IPS-15b (cell line): ENCODE results near the gene GNG7.

ENCODE experiments used
- H3K27me3 ChIP-seq: one replicate; pipeline ENCODE4 v1.6.1; 2013; ENCODE audit warnings: low read length; ENCODE audit not compliant: control insufficient read depth, insufficient read depth
- H3K36me3 ChIP-seq: one replicate; pipeline ENCODE4 v1.6.1; 2013; ENCODE audit warnings: low read length; ENCODE audit not compliant: control insufficient read depth, insufficient read depth
- H3K4me1 ChIP-seq: one replicate; pipeline ENCODE4 v1.6.1; 2013; ENCODE audit warnings: mild to moderate bottlenecking, low read length; ENCODE audit not compliant: control insufficient read depth, insufficient read depth
- H3K4me3 ChIP-seq: one replicate; pipeline ENCODE4 v1.5.1; 2013; ENCODE audit warnings: low read depth, low read length
- H3K9ac ChIP-seq: one replicate; pipeline ENCODE4 v1.6.1; 2013; ENCODE audit warnings: low read depth, mild to moderate bottlenecking, low read length
- H3K9me3 ChIP-seq: one replicate; pipeline ENCODE4 v1.6.1; 2013; ENCODE audit warnings: mild to moderate bottlenecking, low read length; ENCODE audit not compliant: control insufficient read depth, insufficient read depth

The GNG7 gene

DNA sequence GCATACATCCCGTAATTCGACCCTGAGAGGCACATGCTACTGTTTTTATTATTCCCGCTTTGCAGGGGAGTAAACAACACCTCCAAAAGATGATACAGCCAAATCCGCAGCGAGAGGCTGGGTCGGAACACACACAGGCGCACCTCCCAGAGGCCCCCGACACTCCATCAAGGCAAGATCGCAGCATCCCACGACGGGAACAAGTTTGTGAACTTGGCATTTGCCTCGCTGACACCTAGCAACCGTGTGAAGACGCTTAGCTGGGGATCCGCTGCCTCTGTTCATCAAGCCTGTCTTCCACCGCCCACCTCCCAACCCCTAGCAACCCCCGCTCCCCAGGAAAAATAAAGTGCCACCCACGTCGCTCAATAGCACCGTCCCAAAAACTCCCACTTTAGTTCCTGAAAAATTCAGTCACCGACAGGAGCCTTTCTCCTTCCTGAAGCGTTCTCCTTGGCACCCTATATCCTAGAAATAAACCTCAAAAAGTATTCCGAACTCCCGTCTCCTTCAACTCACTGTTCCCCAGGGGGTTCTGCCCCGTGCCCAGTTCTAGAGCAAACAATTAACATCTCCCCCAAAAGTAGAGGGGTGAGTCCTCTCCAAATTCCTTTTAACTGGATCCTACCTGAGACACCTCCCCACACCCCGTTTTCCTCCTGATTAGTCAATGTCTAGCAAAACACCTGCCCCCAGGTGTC is 1.7 kb downstream of the GNG7 start:
- Histone ChIP-seq H3K27me3 (peaks cover 16% of the 10 kb centered on the region), H3K4me3 (peak overlapping the region; percentile 37), H3K36me3 (no peaks in the 10 kb centered on the region), H3K4me1 (peaks cover 9% of the 10 kb centered on the region), H3K9me3 (no peaks in the 10 kb centered on the region), H3K9ac (no peak overlapping the region)

DNA sequence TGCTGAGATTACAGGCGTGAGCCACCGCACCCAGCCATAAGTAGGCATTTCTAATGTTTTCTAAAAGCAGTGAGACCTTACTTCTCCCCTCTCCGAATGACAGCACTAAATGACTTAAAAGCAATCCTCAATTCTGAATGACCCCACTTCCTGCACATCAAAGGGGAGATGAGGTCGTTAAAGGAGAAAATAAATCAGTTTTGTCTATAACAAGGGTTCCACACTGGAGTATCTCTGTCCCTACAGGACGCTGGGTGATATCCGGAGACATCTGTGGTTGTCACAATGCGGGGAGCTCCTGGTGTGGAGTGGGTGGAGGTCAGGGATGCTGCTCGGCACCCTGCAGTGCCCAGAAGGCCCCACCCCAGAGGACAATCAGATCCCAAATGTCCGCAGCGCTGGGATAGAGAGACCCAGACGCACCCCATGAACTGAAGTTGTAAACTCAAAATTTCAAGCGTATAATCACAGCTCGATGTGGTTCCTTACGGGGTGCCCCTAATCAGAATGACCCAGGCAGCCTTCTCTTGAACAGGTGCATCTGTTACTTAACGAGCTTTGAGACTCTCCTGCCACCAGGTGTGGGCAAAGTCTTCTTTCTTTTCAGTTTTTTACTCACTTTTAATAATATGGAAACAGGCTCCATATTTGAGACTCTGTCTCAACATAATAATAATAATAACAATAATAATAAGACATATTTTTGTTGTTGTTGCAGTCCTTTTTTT is 2.9 kb downstream of the GNG7 start:
- peaks cover 16% of the 10 kb centered on the region for H3K27me3 ChIP-seq
- no peaks in the 10 kb centered on the region for H3K9me3 ChIP-seq
- no peak overlapping the region for H3K4me3 ChIP-seq
- H3K4me1 ChIP-seq, result peaks cover 9% of the 10 kb centered on the region
- H3K36me3 ChIP-seq, result no peaks in the 10 kb centered on the region
- H3K9ac ChIP-seq, result no peak overlapping the region

DNA sequence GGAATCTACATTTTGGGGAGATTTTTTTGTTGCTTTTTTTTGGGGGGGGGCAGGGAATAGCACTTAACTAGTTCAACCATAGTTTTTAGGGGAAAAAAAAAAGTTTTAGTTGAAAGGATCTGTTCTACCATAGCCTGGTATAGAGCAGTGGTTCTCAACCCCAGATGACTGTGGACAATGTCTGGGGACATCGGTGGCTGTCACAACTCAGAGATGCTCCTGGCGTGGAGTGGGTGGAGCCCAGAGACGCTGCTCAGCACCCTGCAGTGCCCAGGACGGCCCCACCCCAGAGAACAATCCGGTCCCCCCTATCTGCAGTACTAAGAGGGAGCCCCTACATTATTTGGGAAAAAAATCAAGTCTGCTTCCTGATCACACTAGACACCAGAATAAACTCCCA is 8.3 kb downstream of the GNG7 start:
- Histone ChIP-seq H3K9ac (no peak overlapping the region), H3K36me3 (no peaks in the 10 kb centered on the region), H3K4me3 (no peak overlapping the region), H3K4me1 (no peaks in the 10 kb centered on the region), H3K27me3 (no peaks in the 10 kb centered on the region), H3K9me3 (no peaks in the 10 kb centered on the region)

DNA sequence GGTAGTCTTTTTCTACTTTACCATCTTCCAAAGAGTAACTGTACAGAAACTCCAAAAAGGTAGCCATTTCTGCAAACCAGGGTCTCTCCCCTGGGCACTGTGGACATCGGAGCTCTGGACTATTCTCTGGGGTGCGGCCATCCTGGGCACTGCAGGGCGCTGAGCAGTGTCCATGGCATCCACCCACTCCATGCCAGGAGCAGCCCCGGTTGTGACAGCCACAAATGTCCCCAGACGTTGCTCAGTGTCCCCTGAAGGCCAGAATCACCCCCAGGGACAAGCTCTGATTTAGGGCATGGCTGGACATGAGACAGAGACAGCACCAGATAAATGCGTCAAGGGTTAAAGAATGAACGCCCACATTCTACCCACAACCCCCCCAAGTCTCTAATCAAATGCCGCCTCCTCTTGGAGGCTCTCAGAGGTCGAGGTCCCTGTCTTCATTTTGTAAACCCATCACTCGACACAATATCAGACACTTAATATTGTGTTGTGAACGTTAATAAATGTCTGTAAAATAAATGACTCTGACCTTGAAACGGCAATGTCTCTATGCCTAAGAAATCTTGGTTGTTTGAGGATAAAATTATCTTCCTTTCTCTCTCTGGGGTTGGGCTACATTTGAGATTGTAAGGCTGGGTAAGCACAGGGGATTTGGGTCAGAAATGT is 8.9 kb downstream of the GNG7 start:
- Histone ChIP-seq H3K27me3 (no peaks in the 10 kb centered on the region), H3K9ac (no peak overlapping the region), H3K4me3 (no peak overlapping the region), H3K36me3 (no peaks in the 10 kb centered on the region), H3K4me1 (no peaks in the 10 kb centered on the region), H3K9me3 (no peaks in the 10 kb centered on the region)

DNA sequence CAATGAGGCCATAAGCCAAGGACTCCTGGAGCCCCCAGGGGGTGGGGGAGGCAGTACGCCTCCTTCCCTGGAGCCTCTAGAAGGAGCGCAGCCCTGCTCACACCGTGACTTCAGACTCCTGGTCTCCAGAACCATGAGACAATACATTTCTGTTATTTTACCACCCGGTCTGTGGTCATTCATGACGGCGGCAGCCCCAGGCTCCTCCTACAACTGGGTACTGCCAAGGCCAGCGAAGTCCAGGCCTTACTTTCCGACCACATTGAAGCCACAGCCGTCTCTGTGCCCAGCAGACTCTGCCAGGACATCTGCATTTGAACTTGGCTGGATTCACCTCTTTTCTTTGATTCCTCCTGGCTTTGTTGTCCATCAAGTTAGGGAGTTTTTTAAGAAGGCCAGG is 10.5 kb downstream of the GNG7 start:
- Histone ChIP-seq H3K4me1 (no peaks in the 10 kb centered on the region), H3K9me3 (no peaks in the 10 kb centered on the region), H3K9ac (no peak overlapping the region), H3K4me3 (no peak overlapping the region), H3K36me3 (no peaks in the 10 kb centered on the region), H3K27me3 (no peaks in the 10 kb centered on the region)

DNA sequence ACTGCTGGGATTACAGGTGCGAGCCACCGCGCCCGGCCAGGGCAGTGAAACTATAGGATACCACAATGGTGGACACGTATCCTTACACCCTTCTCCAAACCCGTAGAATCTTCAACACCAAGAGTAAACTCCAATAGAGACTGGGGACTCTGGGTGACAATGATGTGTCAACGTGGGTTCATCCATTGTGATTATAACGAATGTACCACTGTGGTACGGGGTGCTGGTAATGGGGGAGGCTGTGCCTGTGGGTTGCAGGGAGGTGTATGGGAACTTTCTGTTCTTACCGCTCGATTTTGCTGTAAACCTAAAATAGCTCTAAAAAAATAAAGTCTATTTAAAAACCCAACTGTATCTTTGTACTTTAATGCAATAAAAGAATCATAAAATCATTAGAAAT is 11.6 kb downstream of the GNG7 start:
- Histone ChIP-seq H3K9me3 (no peaks in the 10 kb centered on the region), H3K36me3 (no peaks in the 10 kb centered on the region), H3K4me1 (no peaks in the 10 kb centered on the region), H3K9ac (no peak overlapping the region), H3K27me3 (no peaks in the 10 kb centered on the region), H3K4me3 (no peak overlapping the region)

DNA sequence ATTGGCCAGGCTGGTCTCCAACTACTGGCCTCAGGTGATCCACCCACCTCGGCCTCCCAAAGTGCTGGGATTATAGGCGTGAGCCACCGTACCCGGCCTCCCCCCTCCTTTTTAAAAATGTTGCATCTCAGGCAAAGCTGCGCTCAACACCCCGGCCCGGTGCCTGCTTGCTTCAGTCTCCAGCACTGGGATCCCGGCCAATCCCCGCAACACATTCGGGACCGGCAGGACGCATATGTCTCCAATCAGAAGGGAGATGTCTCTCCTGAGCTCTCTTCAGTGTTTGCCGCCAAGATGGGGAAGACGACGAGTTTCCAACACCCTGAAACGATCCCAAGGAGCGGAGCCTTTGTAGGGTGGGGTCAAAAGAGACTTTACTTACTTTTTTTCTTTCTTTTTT is 16.1 kb downstream of the GNG7 start:
- Histone ChIP-seq H3K9me3 (no peaks in the 10 kb centered on the region), H3K36me3 (no peaks in the 10 kb centered on the region), H3K9ac (no peak overlapping the region), H3K4me3 (no peak overlapping the region), H3K27me3 (no peaks in the 10 kb centered on the region), H3K4me1 (no peaks in the 10 kb centered on the region)

DNA sequence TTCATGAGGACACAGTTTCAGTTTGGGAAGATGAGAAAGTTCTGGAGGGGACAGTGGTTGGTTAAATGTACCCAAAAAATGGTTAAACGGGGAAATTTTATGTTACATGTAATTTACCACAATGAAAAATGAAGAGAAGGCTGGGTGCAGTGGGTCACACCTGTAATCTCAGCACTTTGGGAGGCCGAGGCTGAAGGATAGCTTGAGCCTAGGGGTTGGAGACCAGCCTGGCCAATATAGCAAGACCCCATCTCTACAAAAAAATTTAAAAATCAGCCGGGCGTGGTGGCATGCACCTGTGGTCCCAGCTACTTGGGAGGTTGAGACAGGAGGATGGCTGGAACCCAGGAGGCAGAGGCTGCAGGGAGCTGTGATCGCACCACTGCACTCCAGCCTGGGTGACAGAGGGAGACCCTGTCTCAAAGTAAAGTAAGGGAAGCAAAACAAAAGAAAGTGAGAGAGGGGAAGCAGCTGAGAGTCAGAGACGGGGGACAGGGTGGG is 17.2 kb downstream of the GNG7 start:
- Histone ChIP-seq H3K9me3 (no peaks in the 10 kb centered on the region), H3K9ac (no peak overlapping the region), H3K36me3 (no peaks in the 10 kb centered on the region), H3K4me3 (no peak overlapping the region), H3K4me1 (no peaks in the 10 kb centered on the region), H3K27me3 (no peaks in the 10 kb centered on the region)

DNA sequence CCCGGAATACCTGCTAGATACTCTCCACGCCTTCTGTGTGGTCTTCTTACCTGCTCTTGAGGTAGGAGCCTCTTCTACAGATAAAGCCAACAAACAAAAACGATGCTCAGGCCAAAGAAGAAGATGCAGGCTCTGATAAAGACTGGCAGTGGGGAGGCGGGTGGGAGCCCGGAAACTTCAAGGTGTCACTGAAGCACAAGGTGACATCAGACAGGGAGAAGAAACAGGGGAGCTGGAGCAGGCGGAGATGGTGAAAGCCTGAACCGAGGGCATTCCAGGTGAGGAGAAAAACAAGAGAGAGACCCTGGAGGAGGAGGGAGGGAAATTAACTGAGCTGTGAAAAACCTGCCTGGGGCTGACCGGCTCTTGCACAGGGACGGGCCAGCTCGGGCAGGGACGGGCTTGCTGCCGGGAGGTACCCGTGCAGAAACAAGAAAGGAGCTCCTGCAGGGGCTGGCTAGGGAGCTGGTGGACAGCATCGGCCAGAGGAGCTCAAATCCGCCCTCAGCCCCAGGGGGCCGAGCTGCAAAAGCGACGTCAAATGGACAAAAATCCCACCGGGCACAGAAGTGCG is 19.0 kb downstream of the GNG7 start:
- Histone ChIP-seq H3K4me3 (no peak overlapping the region), H3K36me3 (no peaks in the 10 kb centered on the region), H3K27me3 (no peaks in the 10 kb centered on the region), H3K9ac (no peak overlapping the region), H3K4me1 (no peaks in the 10 kb centered on the region), H3K9me3 (no peaks in the 10 kb centered on the region)

DNA sequence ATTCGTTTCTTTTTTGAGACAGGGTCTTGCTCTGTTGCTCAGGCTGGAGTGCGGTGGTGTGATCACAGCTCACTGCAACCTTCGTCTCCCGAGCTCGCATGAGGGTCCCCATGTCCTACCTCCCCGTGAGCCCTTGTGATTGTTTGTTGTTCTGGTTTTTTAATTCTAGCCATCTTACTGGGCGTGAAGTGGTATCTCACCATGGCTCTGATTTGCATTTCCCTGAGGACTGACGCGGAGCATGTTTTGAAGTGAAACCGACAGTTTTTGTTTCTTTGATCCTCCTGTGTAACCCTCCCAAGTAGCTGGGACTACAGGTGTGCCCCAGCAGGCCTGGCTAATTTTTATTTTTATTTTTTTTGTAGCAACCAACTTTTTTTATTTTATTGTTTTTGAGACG is 21.7 kb downstream of the GNG7 start:
- H3K27me3 ChIP-seq, result no peaks in the 10 kb centered on the region
- H3K9me3 ChIP-seq, result no peaks in the 10 kb centered on the region
- H3K9ac ChIP-seq, result no peak overlapping the region
- H3K36me3 ChIP-seq, result no peaks in the 10 kb centered on the region
- no peak overlapping the region for H3K4me3 ChIP-seq
- no peaks in the 10 kb centered on the region for H3K4me1 ChIP-seq

DNA sequence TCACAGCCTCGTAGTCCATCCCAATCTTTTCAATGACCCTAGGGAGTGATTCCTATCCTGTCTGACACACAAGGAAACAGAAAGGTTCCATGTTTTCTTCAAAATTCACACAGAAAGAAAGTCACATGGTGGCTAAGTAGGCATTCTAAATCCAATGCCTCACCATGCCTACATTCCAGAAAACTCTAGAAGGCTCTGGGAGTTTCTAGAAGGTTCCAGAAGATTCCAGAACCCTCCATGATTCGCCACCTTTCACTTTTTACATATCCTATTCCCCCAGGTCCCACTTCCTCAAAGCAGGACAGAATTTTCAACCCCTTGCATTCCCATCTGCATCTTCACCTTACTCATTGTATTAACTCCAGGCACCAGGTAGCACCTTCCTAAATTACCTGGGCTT is 23.1 kb downstream of the GNG7 start:
- Histone ChIP-seq H3K9me3 (no peaks in the 10 kb centered on the region), H3K27me3 (no peaks in the 10 kb centered on the region), H3K36me3 (no peaks in the 10 kb centered on the region), H3K4me3 (no peak overlapping the region), H3K9ac (no peak overlapping the region), H3K4me1 (peaks cover 5% of the 10 kb centered on the region)
